ENCODE data around the gene TUSC2. TPM values are rescaled to one million over a fixed set of nuclear protein-coding genes. Genes with fewer than 3 reads are reported as not detected.
"Not testable (repeated sequence)": the region's sequence is repeated elsewhere in the genome, so short reads cannot be mapped to it uniquely, and the experiment has no call there.

Gene TUSC2
- total RNA-seq, 1 donor from 2014 or later: 16.9 TPM

GRCh38 chr3:50288387-50289007 is 39.5 kb downstream of the TUSC2 start:
- Mint-ChIP-seq H3K36me3 (ENCODE audit: unreplicated experiment) (peaks cover 3% of the 10 kb centered on the region), H3K9me3 (ENCODE audit: unreplicated experiment) (no peaks in the 10 kb centered on the region), H3K27ac (ENCODE audit: unreplicated experiment) (no peak overlapping the region), H3K27me3 (ENCODE audit: unreplicated experiment) (no peaks in the 10 kb centered on the region), H3K4me3 (ENCODE audit: unreplicated experiment) (no peak overlapping the region), H3K4me1 (ENCODE audit: unreplicated experiment) (peaks cover 14% of the 10 kb centered on the region)
- TF ChIP-seq CTCF (IDR thresholded peaks at IDR 0.05): no peak
- DNase-seq (ENCODE audit: extremely low spot score, unreplicated experiment): no peak

- no peaks in the 10 kb centered on the region for H3K27me3 Mint-ChIP-seq (ENCODE audit: unreplicated experiment)
- DNase-seq (ENCODE audit: extremely low spot score, unreplicated experiment): no peak
- peaks cover 8% of the 10 kb centered on the region for H3K4me1 Mint-ChIP-seq (ENCODE audit: unreplicated experiment)
- H3K9me3 Mint-ChIP-seq (ENCODE audit: unreplicated experiment): no peaks in the 10 kb centered on the region
- TF ChIP-seq CTCF (IDR thresholded peaks at IDR 0.05): no peak
- H3K27ac Mint-ChIP-seq (ENCODE audit: unreplicated experiment): no peak overlapping the region
- H3K36me3 Mint-ChIP-seq (ENCODE audit: unreplicated experiment): peaks cover 3% of the 10 kb centered on the region
- no peak overlapping the region for H3K4me3 Mint-ChIP-seq (ENCODE audit: unreplicated experiment)
These were observed 40.8 kb downstream of the TUSC2 start for GRCh38 chr3:50287262-50287661.

GRCh38 chr3:50286322-50287227 is 41.4 kb downstream of the TUSC2 start:
- no peaks in the 10 kb centered on the region for H3K9me3 Mint-ChIP-seq (ENCODE audit: unreplicated experiment)
- no peaks in the 10 kb centered on the region for H3K27me3 Mint-ChIP-seq (ENCODE audit: unreplicated experiment)
- no peak overlapping the region for H3K4me3 Mint-ChIP-seq (ENCODE audit: unreplicated experiment)
- no peak for TF ChIP-seq CTCF (IDR thresholded peaks at IDR 0.05)
- H3K27ac Mint-ChIP-seq (ENCODE audit: unreplicated experiment): no peak overlapping the region
- H3K36me3 Mint-ChIP-seq (ENCODE audit: unreplicated experiment): peaks cover 3% of the 10 kb centered on the region
- H3K4me1 Mint-ChIP-seq (ENCODE audit: unreplicated experiment): peaks cover 7% of the 10 kb centered on the region
- no peak for DNase-seq (ENCODE audit: extremely low spot score, unreplicated experiment)

- not testable (repeated sequence) for H3K9me3 Mint-ChIP-seq (ENCODE audit: unreplicated experiment); H3K27ac Mint-ChIP-seq (ENCODE audit: unreplicated experiment); H3K27me3 Mint-ChIP-seq (ENCODE audit: unreplicated experiment); H3K4me1 Mint-ChIP-seq (ENCODE audit: unreplicated experiment); H3K36me3 Mint-ChIP-seq (ENCODE audit: unreplicated experiment); DNase-seq (ENCODE audit: extremely low spot score, unreplicated experiment); H3K4me3 Mint-ChIP-seq (ENCODE audit: unreplicated experiment)
These were observed 43.9 kb downstream of the TUSC2 start for GRCh38 chr3:50284121-50284520.

GRCh38 chr3:50279255-50280016 is 48.6 kb downstream of the TUSC2 start:
- Mint-ChIP-seq H3K9me3 (ENCODE audit: unreplicated experiment) (no peaks in the 10 kb centered on the region), H3K36me3 (ENCODE audit: unreplicated experiment) (no peaks in the 10 kb centered on the region), H3K4me3 (ENCODE audit: unreplicated experiment) (no peak overlapping the region), H3K4me1 (ENCODE audit: unreplicated experiment) (peaks cover 10% of the 10 kb centered on the region), H3K27me3 (ENCODE audit: unreplicated experiment) (peaks cover 12% of the 10 kb centered on the region), H3K27ac (ENCODE audit: unreplicated experiment) (no peak overlapping the region)
- TF ChIP-seq CTCF (IDR thresholded peaks at IDR 0.05): no peak
- no peak for DNase-seq (ENCODE audit: extremely low spot score, unreplicated experiment)

All from osteocyte (in vitro differentiated cells).